MM.1S (cell line): Measurements from ENCODE around the gene LUZP1.

Source experiments
- DNase-seq: peaks from one replicate; pipeline ENCODE4 v3.0.0-alpha.2; 2015
- H2AFZ ChIP-seq: fragments of 300-600 bp; sonication (generic); 2 replicates; pipeline ENCODE4 v1.6.0; 2016; ENCODE audit warnings: antibody characterized with exemption, low read length
- H3F3A ChIP-seq: fragments of 300-600 bp; sonication (generic); 2 replicates; pipeline ENCODE4 v1.6.1; 2016; ENCODE audit warnings: mild to moderate bottlenecking, antibody characterized with exemption, low read length, moderate library complexity, mixed read lengths; ENCODE audit not compliant: insufficient read depth
- H3K27ac ChIP-seq: fragments of 300-600 bp; sonication (generic); 2 replicates; pipeline ENCODE4 v1.5.1; 2016; ENCODE audit warnings: mild to moderate bottlenecking, low read length
- H3K27me3 ChIP-seq: fragments of 300-600 bp; sonication (generic); replicated peaks from 2 replicates; pipeline ENCODE4 v1.6.0; 2016; ENCODE audit warnings: low read length; ENCODE audit not compliant: insufficient read depth
- H3K36me3 ChIP-seq: fragments of 300-600 bp; sonication (generic); replicated peaks from 2 replicates; pipeline ENCODE4 v1.6.1; 2016; ENCODE audit warnings: mild to moderate bottlenecking, low read length, mixed read lengths; ENCODE audit not compliant: insufficient read depth
- H3K4me1 ChIP-seq: fragments of 300-600 bp; sonication (generic); 2 replicates; pipeline ENCODE4 v1.6.1; 2016; ENCODE audit warnings: low read length, mixed read lengths
- H3K4me2 ChIP-seq: fragments of 300-600 bp; sonication (generic); 2 replicates; pipeline ENCODE4 v1.6.0; 2016; ENCODE audit warnings: low read depth, low read length
- H3K4me3 ChIP-seq: fragments of 300-600 bp; sonication (generic); 2 replicates; pipeline ENCODE4 v1.5.1; 2016; ENCODE audit warnings: low read length, mixed read lengths
- H3K79me2 ChIP-seq: fragments of 300-600 bp; sonication (generic); 2 replicates; pipeline ENCODE4 v1.6.1; 2016; ENCODE audit warnings: mixed run types, low read length, mixed read lengths
- H3K9ac ChIP-seq: fragments of 300-600 bp; sonication (generic); 2 replicates; pipeline ENCODE4 v1.6.1; 2016; ENCODE audit warnings: low read length, mixed read lengths
- H3K9me2 ChIP-seq: fragments of 300-600 bp; sonication (generic); replicated peaks from 2 replicates; pipeline ENCODE4 v1.6.1; 2016; ENCODE audit warnings: mild to moderate bottlenecking, low read length, mixed read lengths; ENCODE audit not compliant: insufficient read depth
- H3K9me3 ChIP-seq: fragments of 300-600 bp; sonication (generic); replicated peaks from 2 replicates; pipeline ENCODE4 v1.6.1; 2016; ENCODE audit warnings: mild to moderate bottlenecking, low read length, mixed read lengths; ENCODE audit not compliant: insufficient read depth
- H4K20me1 ChIP-seq: fragments of 300-600 bp; sonication (generic); 2 replicates; pipeline ENCODE4 v1.6.1; 2016; ENCODE audit warnings: mild to moderate bottlenecking, low read length, moderate library complexity, mixed read lengths; ENCODE audit not compliant: insufficient read depth
- EZH2 ChIP-seq: fragments of 300-600 bp; sonication (generic); optimal IDR thresholded peaks from 2 replicates; pipeline ENCODE3; 2017; ENCODE audit warnings: low read depth, mild to moderate bottlenecking, antibody characterized with exemption, low read length, mixed read lengths
- EZH2phosphoT487 ChIP-seq: fragments of 300-600 bp; sonication (generic); IDR thresholded peaks from 2 replicates; pipeline ENCODE4 v1.6.1; 2018; ENCODE audit warnings: antibody characterized with exemption, low read length
- TF ChIP-seq, protein P1 (sequence below): fragments of 300-600 bp; sonication (generic); IDR thresholded peaks from 2 replicates; pipeline ENCODE4 v1.5.1; 2016; ENCODE audit warnings: antibody characterized with exemption, low read length, mixed read lengths

LUZP1 gene

GRCh38 chr1:23187637-23188036, 19.0 kb upstream of the LUZP1 start:
- H3K27ac ChIP-seq, result no peak overlapping the region

DNA sequence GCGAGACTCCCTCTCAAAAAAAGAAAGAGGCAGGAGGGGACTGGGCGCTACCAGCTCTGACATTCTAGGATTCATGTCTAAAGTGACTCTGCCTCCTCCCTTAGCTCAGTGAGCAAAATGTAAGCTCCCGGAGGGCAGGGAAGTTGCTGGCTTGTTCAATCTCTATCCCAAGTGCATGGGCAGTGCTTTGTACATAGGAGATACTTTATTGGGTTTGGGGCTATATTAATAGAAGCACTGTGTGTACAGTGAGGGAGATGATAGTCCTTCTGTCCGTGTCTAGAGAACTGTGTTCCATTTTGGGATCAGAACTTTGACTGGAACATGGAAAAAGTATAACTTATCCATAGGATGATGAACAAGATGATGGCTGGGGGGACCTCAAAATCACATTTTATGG, 16.7 kb upstream of the LUZP1 start:
- no peaks in the 10 kb centered on the region for H3K9me2 ChIP-seq
- H3K27me3 ChIP-seq, result no peaks in the 10 kb centered on the region
- H3K4me1 ChIP-seq, result no peaks in the 10 kb centered on the region
- no peaks in the 10 kb centered on the region for H3K36me3 ChIP-seq
- H3K79me2 ChIP-seq, result no peaks in the 10 kb centered on the region
- no peaks in the 10 kb centered on the region for H3F3A ChIP-seq
- no peaks in the 10 kb centered on the region for H4K20me1 ChIP-seq
- no peak overlapping the region for H3K4me2 ChIP-seq
- no peak for DNase-seq
- H3K4me3 ChIP-seq, result no peak overlapping the region
- no peaks in the 10 kb centered on the region for H3K9me3 ChIP-seq
- no peak overlapping the region for H3K27ac ChIP-seq
- no peak overlapping the region for H2AFZ ChIP-seq
- TF ChIP-seq, protein P1, sequence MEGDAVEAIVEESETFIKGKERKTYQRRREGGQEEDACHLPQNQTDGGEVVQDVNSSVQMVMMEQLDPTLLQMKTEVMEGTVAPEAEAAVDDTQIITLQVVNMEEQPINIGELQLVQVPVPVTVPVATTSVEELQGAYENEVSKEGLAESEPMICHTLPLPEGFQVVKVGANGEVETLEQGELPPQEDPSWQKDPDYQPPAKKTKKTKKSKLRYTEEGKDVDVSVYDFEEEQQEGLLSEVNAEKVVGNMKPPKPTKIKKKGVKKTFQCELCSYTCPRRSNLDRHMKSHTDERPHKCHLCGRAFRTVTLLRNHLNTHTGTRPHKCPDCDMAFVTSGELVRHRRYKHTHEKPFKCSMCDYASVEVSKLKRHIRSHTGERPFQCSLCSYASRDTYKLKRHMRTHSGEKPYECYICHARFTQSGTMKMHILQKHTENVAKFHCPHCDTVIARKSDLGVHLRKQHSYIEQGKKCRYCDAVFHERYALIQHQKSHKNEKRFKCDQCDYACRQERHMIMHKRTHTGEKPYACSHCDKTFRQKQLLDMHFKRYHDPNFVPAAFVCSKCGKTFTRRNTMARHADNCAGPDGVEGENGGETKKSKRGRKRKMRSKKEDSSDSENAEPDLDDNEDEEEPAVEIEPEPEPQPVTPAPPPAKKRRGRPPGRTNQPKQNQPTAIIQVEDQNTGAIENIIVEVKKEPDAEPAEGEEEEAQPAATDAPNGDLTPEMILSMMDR, result no peak
- no peak for TF ChIP-seq EZH2
- TF ChIP-seq EZH2phosphoT487, result no peak
- H3K9ac ChIP-seq, result no peak overlapping the region

More at GRCh38 chr1:23187637-23188036, 19.0 kb upstream of the LUZP1 start:
- no peaks in the 10 kb centered on the region for H3K27me3 ChIP-seq
- H4K20me1 ChIP-seq, result no peaks in the 10 kb centered on the region
- no peak overlapping the region for H3K4me3 ChIP-seq
- no peaks in the 10 kb centered on the region for H3F3A ChIP-seq
- H3K9ac ChIP-seq, result no peak overlapping the region
- no peak overlapping the region for H2AFZ ChIP-seq
- no peak overlapping the region for H3K4me2 ChIP-seq
- TF ChIP-seq, protein P1, result no peak
- TF ChIP-seq EZH2, result no peak
- no peak for TF ChIP-seq EZH2phosphoT487
- H3K36me3 ChIP-seq, result no peaks in the 10 kb centered on the region
- no peaks in the 10 kb centered on the region for H3K79me2 ChIP-seq
- DNase-seq, result no peak
- H3K9me3 ChIP-seq, result no peaks in the 10 kb centered on the region
- H3K9me2 ChIP-seq, result no peaks in the 10 kb centered on the region
- no peaks in the 10 kb centered on the region for H3K4me1 ChIP-seq

- no peaks in the 10 kb centered on the region for H3K9me2 ChIP-seq
- H4K20me1 ChIP-seq, result no peaks in the 10 kb centered on the region
- peak overlapping the region; percentile 81 for H2AFZ ChIP-seq
- no peak for TF ChIP-seq EZH2phosphoT487
- TF ChIP-seq, protein P1, result peak; percentile 70
- TF ChIP-seq EZH2, result no peak
- no peaks in the 10 kb centered on the region for H3K4me1 ChIP-seq
- peak; percentile 45 for DNase-seq
- H3K4me3 ChIP-seq, result 0 out of 2 replicates have a peak overlapping the region, but pooled peaks have one; percentile 27
- no peak overlapping the region for H3K9ac ChIP-seq
- no peaks in the 10 kb centered on the region for H3K36me3 ChIP-seq
- peaks cover 5% of the 10 kb centered on the region; the same call in 1 of the 2 replicates for H3K27me3 ChIP-seq
- no peak overlapping the region for H3K27ac ChIP-seq
- no peaks in the 10 kb centered on the region for H3K79me2 ChIP-seq
- H3K9me3 ChIP-seq, result no peaks in the 10 kb centered on the region
- peak overlapping the region; percentile 63 for H3K4me2 ChIP-seq
- H3F3A ChIP-seq, result no peaks in the 10 kb centered on the region
Measured at GRCh38 chr1:23184212-23184934, 15.7 kb upstream of the LUZP1 start.
